H1 (cell line): Measurements from ENCODE around the gene PRSS22. TPM values are rescaled to one million over a fixed set of nuclear protein-coding genes. Genes with fewer than 3 reads are reported as not detected.

ENCODE experiments used
- CTCF ChIA-PET: fragments of 300-600 bp; sonication (Branson Sonifier 250); formaldehyde crosslinking; loops from one replicate; lab custom pipeline; 2021; ENCODE audit not compliant: partially characterized antibody; lab: Charles Lee
- POLR2A ChIA-PET: fragments of 300-600 bp; sonication (Branson Sonifier 250); formaldehyde crosslinking; loops from one replicate; lab custom pipeline; 2021; ENCODE audit warnings: inconsistent platforms; ENCODE audit not compliant: partially characterized antibody; lab: Charles Lee
- DNase-seq, 2 experiments: peaks; one replicate each; pipeline versions ENCODE4 v3.0.0 to v3.0.0-alpha.2; 2010 to 2022; ENCODE audit warnings: low spot score in 2 of 2, low read depth in 1 of 2, mixed read lengths in 1 of 2
- FAIRE-seq: peaks from 2 replicates; lab custom pipeline; 2011; peaks lifted over from hg19 to GRCh38; lab: Jason Lieb, UNC
- H2AFZ ChIP-seq: 2 replicates; pipeline ENCODE4 v1.8.1; 2012; ENCODE audit warnings: low read length, inconsistent platforms
- H2AK5ac ChIP-seq: 2 replicates; pipeline ENCODE4 v1.6.1; 2013; ENCODE audit warnings: low read depth, low read length
- H2BK120ac ChIP-seq: replicated peaks from 2 replicates; pipeline ENCODE3; 2013; ENCODE audit warnings: low read depth, low read length, inconsistent platforms
- H2BK12ac ChIP-seq: 2 replicates; pipeline ENCODE4 v1.6.1; 2013; ENCODE audit warnings: low read depth, low read length
- H2BK15ac ChIP-seq: 2 replicates; pipeline ENCODE4 v1.6.1; 2013; ENCODE audit warnings: low read length
- H2BK20ac ChIP-seq: 2 replicates; pipeline ENCODE4 v1.6.1; 2013; ENCODE audit warnings: low read length
- H2BK5ac ChIP-seq: 2 replicates; pipeline ENCODE4 v1.6.1; 2013; ENCODE audit warnings: low read depth, low read length
- H3K14ac ChIP-seq: 2 replicates; pipeline ENCODE4 v1.6.1; 2013; ENCODE audit warnings: inconsistent platforms; ENCODE audit not compliant: insufficient read length
- H3K18ac ChIP-seq: 2 replicates; pipeline ENCODE4 v1.6.1; 2013; ENCODE audit warnings: low read length; ENCODE audit errors: extremely low read depth
- H3K23ac ChIP-seq: 2 replicates; pipeline ENCODE4 v1.6.1; 2013; ENCODE audit warnings: inconsistent platforms; ENCODE audit not compliant: insufficient read length
- H3K23me2 ChIP-seq: 2 replicates; pipeline ENCODE4 v1.6.1; 2013; ENCODE audit warnings: low read depth, low read length
- H3K27ac ChIP-seq: 2 replicates; pipeline ENCODE4 v1.6.1; 2011; ENCODE audit warnings: low read depth, low read length, inconsistent platforms
- H3K27me3 ChIP-seq, 4 experiments: replicated peaks in 1 of 4; 1 replicate in 1 of 4; 2 replicates in 3 of 4; pipeline versions ENCODE4 v1.6.1 to v1.8.1; 2011 to 2013; ENCODE audit warnings: low read length in 3 of 4, mild to moderate bottlenecking in 3 of 4, inconsistent platforms in 2 of 4, mixed read lengths in 2 of 4, moderate library complexity in 1 of 4; ENCODE audit not compliant: control insufficient read depth in 3 of 4, insufficient read depth in 3 of 4; ENCODE audit errors: extremely low read depth in 1 of 4
- H3K36me3 ChIP-seq, 4 experiments: 2 replicates each; pipeline versions ENCODE4 v1.6.1 to v1.8.1; 2011 to 2013; ENCODE audit warnings: mild to moderate bottlenecking in 4 of 4, low read length in 3 of 4, moderate library complexity in 2 of 4, control low read depth in 1 of 4, inconsistent platforms in 1 of 4; ENCODE audit not compliant: insufficient read depth in 4 of 4, control insufficient read depth in 2 of 4
- H3K4ac ChIP-seq: replicated peaks from 2 replicates; pipeline ENCODE3; 2013; ENCODE audit warnings: low read length, low read depth, mixed read lengths, inconsistent platforms; ENCODE audit not compliant: insufficient read length
- H3K4me1 ChIP-seq, 4 experiments: replicated peaks in 1 of 4; 1 replicate in 1 of 4; 2 replicates in 3 of 4; pipeline versions ENCODE4 v1.6.1 to v1.8.1; 2011 to 2013; ENCODE audit warnings: low read length in 3 of 4, inconsistent platforms in 2 of 4, mixed read lengths in 1 of 4; ENCODE audit not compliant: insufficient read depth in 4 of 4, control insufficient read depth in 3 of 4
- H3K4me2 ChIP-seq, 2 experiments: 2 replicates each; pipeline versions ENCODE4 v1.6.1 to v1.8.1; 2011 to 2013; ENCODE audit warnings: low read depth in 2 of 2, low read length in 2 of 2, control low read depth in 1 of 2, inconsistent platforms in 1 of 2, mild to moderate bottlenecking in 1 of 2; ENCODE audit not compliant: insufficient read depth in 1 of 2
- H3K4me3 ChIP-seq, 4 experiments: fragments of 200-600, 300-600 bp in 1 of 4; sonication (generic), shearing (Covaris generic), sonication (Bioruptor Twin) in 1 of 4; 2 replicates each; pipeline versions ENCODE4 v1.5.1 to v1.8.1; 2011 to 2016; ENCODE audit warnings: low read length in 4 of 4, low read depth in 3 of 4, control low read depth in 2 of 4, inconsistent platforms in 2 of 4, mild to moderate bottlenecking in 2 of 4, mixed read lengths in 1 of 4, moderate library complexity in 1 of 4; ENCODE audit not compliant: insufficient read depth in 2 of 4; ENCODE audit errors: extremely low read depth in 1 of 4
- H3K56ac ChIP-seq: replicated peaks from 2 replicates; pipeline ENCODE3; 2013; ENCODE audit warnings: low read depth, mild to moderate bottlenecking, mixed read lengths, low read length, inconsistent platforms; ENCODE audit not compliant: insufficient read length
- H3K79me1 ChIP-seq: 2 replicates; pipeline ENCODE4 v1.6.1; 2013; ENCODE audit warnings: low read depth, low read length, control low read depth
- H3K79me2 ChIP-seq, 2 experiments: 2 replicates each; pipeline versions ENCODE4 v1.6.1 to v1.8.1; 2012 to 2013; ENCODE audit warnings: low read length in 2 of 2, mild to moderate bottlenecking in 2 of 2, inconsistent platforms in 1 of 2; ENCODE audit not compliant: insufficient read depth in 2 of 2, control insufficient read depth in 1 of 2
- H3K9ac ChIP-seq, 4 experiments: replicated peaks in 1 of 4; 1 replicate in 1 of 4; 2 replicates in 3 of 4; pipeline versions ENCODE4 v1.6.1 to v1.8.1; 2011 to 2013; ENCODE audit warnings: low read depth in 3 of 4, low read length in 3 of 4, control low read depth in 2 of 4, mild to moderate bottlenecking in 2 of 4, moderate library complexity in 2 of 4, inconsistent platforms in 1 of 4; ENCODE audit errors: extremely low read depth in 1 of 4
- H3K9me3 ChIP-seq, 2 experiments: 2 replicates each; pipeline versions ENCODE4 v1.6.1 to v1.8.1; 2012 to 2013; ENCODE audit warnings: mild to moderate bottlenecking in 2 of 2, moderate library complexity in 2 of 2, control low read depth in 1 of 2, inconsistent platforms in 1 of 2, low read depth in 1 of 2, low read length in 1 of 2, mixed read lengths in 1 of 2; ENCODE audit not compliant: insufficient read depth in 2 of 2
- H4K20me1 ChIP-seq, 2 experiments: replicated peaks in 1 of 2; 2 replicates each; pipeline versions ENCODE3 to v1.8.1; 2011 to 2013; ENCODE audit warnings: inconsistent platforms in 2 of 2, low read length in 2 of 2, mild to moderate bottlenecking in 1 of 2; ENCODE audit not compliant: insufficient read depth in 2 of 2, control insufficient read depth in 1 of 2
- H4K5ac ChIP-seq: 2 replicates; pipeline ENCODE4 v1.6.1; 2013; ENCODE audit warnings: low read length, low read depth, mixed read lengths, inconsistent platforms; ENCODE audit not compliant: insufficient read length
- H4K8ac ChIP-seq: 2 replicates; pipeline ENCODE4 v1.8.0; 2013; ENCODE audit warnings: mild to moderate bottlenecking, moderate library complexity, low read length, inconsistent platforms; ENCODE audit not compliant: insufficient read depth; ENCODE audit errors: extremely low read depth
- H4K91ac ChIP-seq: replicated peaks from 2 replicates; pipeline ENCODE3; 2013; ENCODE audit warnings: low read length, mixed read lengths, inconsistent platforms; ENCODE audit not compliant: insufficient read length
- BCL11A ChIP-seq, 2 experiments: IDR thresholded peaks; one replicate each; pipeline ENCODE4 v1.6.1; 2011; ENCODE audit warnings: low read depth in 2 of 2, low read length in 2 of 2, mild to moderate bottlenecking in 2 of 2
- GABPA ChIP-seq: IDR thresholded peaks from 2 replicates; pipeline ENCODE4 v1.6.1; 2011; ENCODE audit warnings: mild to moderate bottlenecking, low read length, moderate library complexity, borderline replicate concordance; ENCODE audit not compliant: insufficient read depth
- HDAC6 ChIP-seq: IDR thresholded peaks from one replicate; pipeline ENCODE4 v1.7.1; 2012; ENCODE audit warnings: low read depth, mild to moderate bottlenecking, inconsistent platforms, low read length, moderate library complexity
- KDM4A ChIP-seq: IDR thresholded peaks from one replicate; pipeline ENCODE4 v1.7.1; 2012; ENCODE audit warnings: low read depth, mild to moderate bottlenecking, moderate library complexity, low read length, inconsistent platforms; ENCODE audit not compliant: severe bottlenecking
- SIX5 ChIP-seq: IDR thresholded peaks from 2 replicates; pipeline ENCODE4 v1.6.1; 2011; ENCODE audit warnings: mild to moderate bottlenecking, low read depth, low read length
- SP2 ChIP-seq: IDR thresholded peaks from 2 replicates; pipeline ENCODE4 v1.6.1; 2012; ENCODE audit warnings: mild to moderate bottlenecking, low read length, inconsistent platforms
- TBP ChIP-seq: IDR thresholded peaks from 2 replicates; pipeline ENCODE4 v1.6.1; 2011; ENCODE audit warnings: low read depth, low read length, improper control_type of control experiment
- WGBS, 2 experiments: shearing (Covaris generic) in 1 of 2; methylation state at CpG; one replicate each; pipeline versions ENCODE4 v1.1.6 to v1.1.7; 2013 to 2015; ENCODE audit warnings: low lambda C conversion rate in 2 of 2, mixed read lengths in 2 of 2, inconsistent platforms in 1 of 2, low coverage in 1 of 2, missing lambda C conversion rate in 1 of 2; ENCODE audit not compliant: insufficient replicate concordance in 2 of 2, insufficient coverage in 1 of 2, insufficient read length in 1 of 2; ENCODE audit errors: extremely low coverage in 1 of 2, missing lambda C conversion rate in 1 of 2; 5-methylcytosine and 5-hydroxymethylcytosine counted together
- polyA plus RNA-seq, 7 experiments: library from polyadenylated mRNA; depleted of rRNA in 3 of 7; stranded (reverse) in 5 of 7; unstranded in 2 of 7; fragments of >200 nt in 5 of 7; fragments of 200-250 nt in 2 of 7; gene quantifications; 1 replicate in 5 of 7; 2 replicates in 1 of 7; 4 replicates in 1 of 7; pipeline versions ENCODE4 v1.2.1 to v1.2.3, GENCODE V29; 2011 to 2013; ENCODE audit warnings: missing spikeins in 2 of 7, mixed read lengths in 2 of 7
- total RNA-seq: library from RNA; stranded (reverse); fragmentation: NEBNext Ultra II Directional; extraction: Animal tissue kit (Norgen Biotek cat#: 25700); gene quantifications from 2 replicates; pipeline ENCODE4 v1.2.1, GENCODE V29; 2021
- TF ChIP-seq, protein P1 (sequence below), 3 experiments: IDR thresholded peaks; 1 replicate in 2 of 3; 2 replicates in 1 of 3; pipeline versions ENCODE4 v1.5.1 to v1.6.1; 2011; ENCODE audit warnings: low read length in 3 of 3, mild to moderate bottlenecking in 3 of 3, inconsistent platforms in 2 of 3, low read depth in 1 of 3, moderate library complexity in 1 of 3; ENCODE audit not compliant: insufficient read depth in 1 of 3; ENCODE audit errors: control extremely low read depth in 1 of 3
- TF ChIP-seq, protein P2 (sequence below): IDR thresholded peaks from 2 replicates; pipeline ENCODE4 v1.6.1; 2011; ENCODE audit warnings: low read length, improper control_type of control experiment

PRSS22 gene
- total and polyA plus RNA-seq, 2 of the 8 experiments (the other 6 are each of a cell fraction or from before 2014, with no cell fraction given) = 4.0 to 4.4 TPM

DNA sequence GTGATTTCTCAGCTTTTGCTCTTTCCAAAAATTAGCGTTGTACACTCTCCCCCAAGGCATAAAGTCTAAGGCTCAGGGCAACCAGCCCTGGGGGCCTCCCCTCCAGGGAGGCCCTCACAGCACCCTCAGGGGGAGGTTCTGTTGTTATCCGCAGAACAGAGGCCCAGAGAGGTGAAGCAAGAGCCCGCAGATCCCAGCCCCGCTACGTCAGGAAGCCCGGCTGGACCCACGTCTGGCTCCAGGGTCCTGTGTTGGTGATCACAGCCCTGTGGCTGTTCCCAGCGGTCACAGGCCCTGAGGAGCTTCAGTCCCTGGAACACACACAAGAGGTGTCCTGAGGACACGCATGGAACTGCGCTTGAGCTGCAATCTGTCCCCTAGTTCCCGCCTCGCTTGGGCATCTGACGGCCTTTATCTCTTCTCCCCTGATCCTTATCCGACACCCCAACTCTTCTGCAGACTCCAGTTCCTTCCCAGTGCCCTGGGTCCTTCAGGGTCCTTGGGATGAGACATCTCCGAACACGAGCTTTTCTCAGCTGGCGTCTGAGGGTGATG lies 29.0 kb downstream of the PRSS22 start:
- 91% methylated on average over 17 of the region's 17 CpGs; no CpG with 5 or more reads in 1 of the 2 experiments for WGBS, 2 experiments
- TF ChIP-seq SP2 = no peak
- no peak for TF ChIP-seq BCL11A (IDR thresholded peaks at IDR 0.05; ENCODE audit: low read depth in 2 of 2, low read length in 2 of 2)
- TF ChIP-seq TBP = no peak
- TF ChIP-seq, protein P1, sequence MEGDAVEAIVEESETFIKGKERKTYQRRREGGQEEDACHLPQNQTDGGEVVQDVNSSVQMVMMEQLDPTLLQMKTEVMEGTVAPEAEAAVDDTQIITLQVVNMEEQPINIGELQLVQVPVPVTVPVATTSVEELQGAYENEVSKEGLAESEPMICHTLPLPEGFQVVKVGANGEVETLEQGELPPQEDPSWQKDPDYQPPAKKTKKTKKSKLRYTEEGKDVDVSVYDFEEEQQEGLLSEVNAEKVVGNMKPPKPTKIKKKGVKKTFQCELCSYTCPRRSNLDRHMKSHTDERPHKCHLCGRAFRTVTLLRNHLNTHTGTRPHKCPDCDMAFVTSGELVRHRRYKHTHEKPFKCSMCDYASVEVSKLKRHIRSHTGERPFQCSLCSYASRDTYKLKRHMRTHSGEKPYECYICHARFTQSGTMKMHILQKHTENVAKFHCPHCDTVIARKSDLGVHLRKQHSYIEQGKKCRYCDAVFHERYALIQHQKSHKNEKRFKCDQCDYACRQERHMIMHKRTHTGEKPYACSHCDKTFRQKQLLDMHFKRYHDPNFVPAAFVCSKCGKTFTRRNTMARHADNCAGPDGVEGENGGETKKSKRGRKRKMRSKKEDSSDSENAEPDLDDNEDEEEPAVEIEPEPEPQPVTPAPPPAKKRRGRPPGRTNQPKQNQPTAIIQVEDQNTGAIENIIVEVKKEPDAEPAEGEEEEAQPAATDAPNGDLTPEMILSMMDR (IDR thresholded peaks at IDR 0.05; ENCODE audit: control extremely low read depth in 1 of 3, insufficient read depth in 1 of 3, low read depth in 1 of 3, low read length in 3 of 3) = no peak
- no peak for TF ChIP-seq KDM4A
- no peak for TF ChIP-seq HDAC6
- TF ChIP-seq, protein P2, sequence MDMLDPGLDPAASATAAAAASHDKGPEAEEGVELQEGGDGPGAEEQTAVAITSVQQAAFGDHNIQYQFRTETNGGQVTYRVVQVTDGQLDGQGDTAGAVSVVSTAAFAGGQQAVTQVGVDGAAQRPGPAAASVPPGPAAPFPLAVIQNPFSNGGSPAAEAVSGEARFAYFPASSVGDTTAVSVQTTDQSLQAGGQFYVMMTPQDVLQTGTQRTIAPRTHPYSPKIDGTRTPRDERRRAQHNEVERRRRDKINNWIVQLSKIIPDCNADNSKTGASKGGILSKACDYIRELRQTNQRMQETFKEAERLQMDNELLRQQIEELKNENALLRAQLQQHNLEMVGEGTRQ = no peak
- TF ChIP-seq SIX5 = no peak
- TF ChIP-seq GABPA = no peak
- TF ChIP-seq, all 59 proteins: peak for 0
- Histone ChIP-seq H2BK12ac (no peak overlapping the region), H3K4ac (no peak overlapping the region), H4K5ac (no peak overlapping the region), H2AK5ac (no peak overlapping the region), H3K9ac (no peak overlapping the region), H3K23ac (no peak overlapping the region), H2BK15ac (no peak overlapping the region), H3K27ac (no peak overlapping the region), H2BK5ac (no peak overlapping the region), H3K4me2 (no peak overlapping the region), H3K56ac (no peak overlapping the region), H4K91ac (no peak overlapping the region), H4K20me1 (no peaks in the 10 kb centered on the region), H3K4me3 (no peak overlapping the region), H3K36me3 (no peaks in the 10 kb centered on the region), H2BK20ac (no peak overlapping the region), H3K79me1 (no peaks in the 10 kb centered on the region), H2AFZ (no peak overlapping the region), H3K9me3 (no peaks in the 10 kb centered on the region), H3K18ac (no peak overlapping the region), H3K27me3 (no peaks in the 10 kb centered on the region), H3K14ac (no peak overlapping the region), H3K4me1 (no peaks in the 10 kb centered on the region), H4K8ac (no peak overlapping the region), H3K23me2 (no peaks in the 10 kb centered on the region), H3K79me2 (no peaks in the 10 kb centered on the region), H2BK120ac (no peak overlapping the region)
- ChIA-PET POLR2A (no interaction called here), CTCF (interaction anchor here (1.8 to 3.3 kb wide), 2 partner anchors 10 to 25 kb away, joined by 7 to 14 read pairs; no protein-coding TSS in a partner anchor)
- FAIRE-seq (no peak), DNase-seq (no peak)
